Cerebellar cortex (tissue), 1 donor: Measurements from ENCODE around the gene GGN.
"Not testable (repeated sequence)": the region's sequence is repeated elsewhere in the genome, so short reads cannot be mapped to it uniquely, and the experiment has no call there.

Experiments used
- DNase-seq: peaks from one replicate; pipeline ENCODE4 v3.0.0-alpha.2; 2015; ENCODE audit warnings: low spot score

GGN gene

GRCh38 chr19:38362076-38362945, 25.5 kb downstream of the GGN start:
- peak; percentile 80 for DNase-seq

GRCh38 chr19:38361633-38362075, 26.2 kb downstream of the GGN start:
- peak; percentile 86 for DNase-seq

GRCh38 chr19:38360839-38361631, 26.8 kb downstream of the GGN start:
- peak; percentile 28 for DNase-seq

- no peak for DNase-seq
These were observed 27.5 kb downstream of the GGN start for GRCh38 chr19:38360351-38360750.

- no peak for DNase-seq
These were observed 28.4 kb downstream of the GGN start for GRCh38 chr19:38359242-38360021.

GRCh38 chr19:38358071-38358470, 29.8 kb downstream of the GGN start:
- DNase-seq = no peak

- no peak for DNase-seq
These were observed 31.8 kb downstream of the GGN start for GRCh38 chr19:38355728-38356725.

GRCh38 chr19:38352611-38353010, 35.2 kb downstream of the GGN start:
- DNase-seq = no peak

GRCh38 chr19:38351865-38352395, 35.9 kb downstream of the GGN start:
- no peak for DNase-seq

- DNase-seq = no peak
These were observed 37.0 kb downstream of the GGN start for GRCh38 chr19:38350883-38351282.

- no peak for DNase-seq
These were observed 41.0 kb downstream of the GGN start for GRCh38 chr19:38346837-38347236.

GRCh38 chr19:38340927-38341326, 46.9 kb downstream of the GGN start:
- DNase-seq = no peak

GRCh38 chr19:38339011-38339410, 48.8 kb downstream of the GGN start:
- not testable (repeated sequence) for DNase-seq

GRCh38 chr19:38337360-38337653, 50.5 kb downstream of the GGN start:
- DNase-seq = no peak

GRCh38 chr19:38336638-38337359, 51.0 kb downstream of the GGN start:
- peak; percentile 95 for DNase-seq

GRCh38 chr19:38335949-38336637, 51.7 kb downstream of the GGN start:
- DNase-seq = peak; percentile 96
